H1 (cell line): ENCODE measurements around the gene OR13C5. TPM values are rescaled to one million over a fixed set of nuclear protein-coding genes. Genes with fewer than 3 reads are reported as not detected.

Experiments used
- CTCF ChIA-PET: fragments of 300-600 bp; sonication (Branson Sonifier 250); formaldehyde crosslinking; loops from one replicate; lab custom pipeline; 2021; ENCODE audit not compliant: partially characterized antibody; lab: Charles Lee
- POLR2A ChIA-PET: fragments of 300-600 bp; sonication (Branson Sonifier 250); formaldehyde crosslinking; loops from one replicate; lab custom pipeline; 2021; ENCODE audit warnings: inconsistent platforms; ENCODE audit not compliant: partially characterized antibody; lab: Charles Lee
- DNase-seq, 2 experiments: peaks; one replicate each; pipeline versions ENCODE4 v3.0.0 to v3.0.0-alpha.2; 2010 to 2022; ENCODE audit warnings: low spot score in 2 of 2, low read depth in 1 of 2, mixed read lengths in 1 of 2
- FAIRE-seq: peaks from 2 replicates; lab custom pipeline; 2011; peaks lifted over from hg19 to GRCh38; lab: Jason Lieb, UNC
- H2AFZ ChIP-seq: 2 replicates; pipeline ENCODE4 v1.8.1; 2012; ENCODE audit warnings: low read length, inconsistent platforms
- H2AK5ac ChIP-seq: 2 replicates; pipeline ENCODE4 v1.6.1; 2013; ENCODE audit warnings: low read depth, low read length
- H2BK120ac ChIP-seq: replicated peaks from 2 replicates; pipeline ENCODE3; 2013; ENCODE audit warnings: low read depth, low read length, inconsistent platforms
- H2BK12ac ChIP-seq: 2 replicates; pipeline ENCODE4 v1.6.1; 2013; ENCODE audit warnings: low read depth, low read length
- H2BK15ac ChIP-seq: 2 replicates; pipeline ENCODE4 v1.6.1; 2013; ENCODE audit warnings: low read length
- H2BK20ac ChIP-seq: 2 replicates; pipeline ENCODE4 v1.6.1; 2013; ENCODE audit warnings: low read length
- H2BK5ac ChIP-seq: 2 replicates; pipeline ENCODE4 v1.6.1; 2013; ENCODE audit warnings: low read depth, low read length
- H3K14ac ChIP-seq: 2 replicates; pipeline ENCODE4 v1.6.1; 2013; ENCODE audit warnings: inconsistent platforms; ENCODE audit not compliant: insufficient read length
- H3K18ac ChIP-seq: 2 replicates; pipeline ENCODE4 v1.6.1; 2013; ENCODE audit warnings: low read length; ENCODE audit errors: extremely low read depth
- H3K23ac ChIP-seq: 2 replicates; pipeline ENCODE4 v1.6.1; 2013; ENCODE audit warnings: inconsistent platforms; ENCODE audit not compliant: insufficient read length
- H3K23me2 ChIP-seq: 2 replicates; pipeline ENCODE4 v1.6.1; 2013; ENCODE audit warnings: low read depth, low read length
- H3K27ac ChIP-seq: 2 replicates; pipeline ENCODE4 v1.6.1; 2011; ENCODE audit warnings: low read depth, low read length, inconsistent platforms
- H3K27me3 ChIP-seq, 4 experiments: replicated peaks in 1 of 4; 1 replicate in 1 of 4; 2 replicates in 3 of 4; pipeline versions ENCODE4 v1.6.1 to v1.8.1; 2011 to 2013; ENCODE audit warnings: low read length in 3 of 4, mild to moderate bottlenecking in 3 of 4, inconsistent platforms in 2 of 4, mixed read lengths in 2 of 4, moderate library complexity in 1 of 4; ENCODE audit not compliant: control insufficient read depth in 3 of 4, insufficient read depth in 3 of 4; ENCODE audit errors: extremely low read depth in 1 of 4
- H3K36me3 ChIP-seq, 4 experiments: 2 replicates each; pipeline versions ENCODE4 v1.6.1 to v1.8.1; 2011 to 2013; ENCODE audit warnings: mild to moderate bottlenecking in 4 of 4, low read length in 3 of 4, moderate library complexity in 2 of 4, control low read depth in 1 of 4, inconsistent platforms in 1 of 4; ENCODE audit not compliant: insufficient read depth in 4 of 4, control insufficient read depth in 2 of 4
- H3K4ac ChIP-seq: replicated peaks from 2 replicates; pipeline ENCODE3; 2013; ENCODE audit warnings: low read length, low read depth, mixed read lengths, inconsistent platforms; ENCODE audit not compliant: insufficient read length
- H3K4me1 ChIP-seq, 4 experiments: replicated peaks in 1 of 4; 1 replicate in 1 of 4; 2 replicates in 3 of 4; pipeline versions ENCODE4 v1.6.1 to v1.8.1; 2011 to 2013; ENCODE audit warnings: low read length in 3 of 4, inconsistent platforms in 2 of 4, mixed read lengths in 1 of 4; ENCODE audit not compliant: insufficient read depth in 4 of 4, control insufficient read depth in 3 of 4
- H3K4me2 ChIP-seq, 2 experiments: 2 replicates each; pipeline versions ENCODE4 v1.6.1 to v1.8.1; 2011 to 2013; ENCODE audit warnings: low read depth in 2 of 2, low read length in 2 of 2, control low read depth in 1 of 2, inconsistent platforms in 1 of 2, mild to moderate bottlenecking in 1 of 2; ENCODE audit not compliant: insufficient read depth in 1 of 2
- H3K4me3 ChIP-seq, 4 experiments: fragments of 200-600, 300-600 bp in 1 of 4; sonication (generic), shearing (Covaris generic), sonication (Bioruptor Twin) in 1 of 4; 2 replicates each; pipeline versions ENCODE4 v1.5.1 to v1.8.1; 2011 to 2016; ENCODE audit warnings: low read length in 4 of 4, low read depth in 3 of 4, control low read depth in 2 of 4, inconsistent platforms in 2 of 4, mild to moderate bottlenecking in 2 of 4, mixed read lengths in 1 of 4, moderate library complexity in 1 of 4; ENCODE audit not compliant: insufficient read depth in 2 of 4; ENCODE audit errors: extremely low read depth in 1 of 4
- H3K56ac ChIP-seq: replicated peaks from 2 replicates; pipeline ENCODE3; 2013; ENCODE audit warnings: low read depth, mild to moderate bottlenecking, mixed read lengths, low read length, inconsistent platforms; ENCODE audit not compliant: insufficient read length
- H3K79me1 ChIP-seq: 2 replicates; pipeline ENCODE4 v1.6.1; 2013; ENCODE audit warnings: low read depth, low read length, control low read depth
- H3K79me2 ChIP-seq, 2 experiments: 2 replicates each; pipeline versions ENCODE4 v1.6.1 to v1.8.1; 2012 to 2013; ENCODE audit warnings: low read length in 2 of 2, mild to moderate bottlenecking in 2 of 2, inconsistent platforms in 1 of 2; ENCODE audit not compliant: insufficient read depth in 2 of 2, control insufficient read depth in 1 of 2
- H3K9ac ChIP-seq, 4 experiments: replicated peaks in 1 of 4; 1 replicate in 1 of 4; 2 replicates in 3 of 4; pipeline versions ENCODE4 v1.6.1 to v1.8.1; 2011 to 2013; ENCODE audit warnings: low read depth in 3 of 4, low read length in 3 of 4, control low read depth in 2 of 4, mild to moderate bottlenecking in 2 of 4, moderate library complexity in 2 of 4, inconsistent platforms in 1 of 4; ENCODE audit errors: extremely low read depth in 1 of 4
- H3K9me3 ChIP-seq, 2 experiments: 2 replicates each; pipeline versions ENCODE4 v1.6.1 to v1.8.1; 2012 to 2013; ENCODE audit warnings: mild to moderate bottlenecking in 2 of 2, moderate library complexity in 2 of 2, control low read depth in 1 of 2, inconsistent platforms in 1 of 2, low read depth in 1 of 2, low read length in 1 of 2, mixed read lengths in 1 of 2; ENCODE audit not compliant: insufficient read depth in 2 of 2
- H4K20me1 ChIP-seq, 2 experiments: replicated peaks in 1 of 2; 2 replicates each; pipeline versions ENCODE3 to v1.8.1; 2011 to 2013; ENCODE audit warnings: inconsistent platforms in 2 of 2, low read length in 2 of 2, mild to moderate bottlenecking in 1 of 2; ENCODE audit not compliant: insufficient read depth in 2 of 2, control insufficient read depth in 1 of 2
- H4K5ac ChIP-seq: 2 replicates; pipeline ENCODE4 v1.6.1; 2013; ENCODE audit warnings: low read length, low read depth, mixed read lengths, inconsistent platforms; ENCODE audit not compliant: insufficient read length
- H4K8ac ChIP-seq: 2 replicates; pipeline ENCODE4 v1.8.0; 2013; ENCODE audit warnings: mild to moderate bottlenecking, moderate library complexity, low read length, inconsistent platforms; ENCODE audit not compliant: insufficient read depth; ENCODE audit errors: extremely low read depth
- H4K91ac ChIP-seq: replicated peaks from 2 replicates; pipeline ENCODE3; 2013; ENCODE audit warnings: low read length, mixed read lengths, inconsistent platforms; ENCODE audit not compliant: insufficient read length
- BACH1 ChIP-seq: IDR thresholded peaks from 2 replicates; pipeline ENCODE4 v1.6.1; 2012; ENCODE audit warnings: low read length, improper control_type of control experiment
- CREB1 ChIP-seq: IDR thresholded peaks from 2 replicates; pipeline ENCODE4 v1.6.1; 2012; ENCODE audit warnings: inconsistent platforms
- EZH2 ChIP-seq: fragments of 200-600 bp; sonication (generic); IDR thresholded peaks from 2 replicates; pipeline ENCODE4 v1.7.1; 2012; ENCODE audit warnings: low read depth, mild to moderate bottlenecking, moderate library complexity, low read length, inconsistent platforms; ENCODE audit not compliant: severe bottlenecking
- HDAC2 ChIP-seq, 2 experiments: fragments of 300-600 bp in 1 of 2; sonication (generic) in 1 of 2; IDR thresholded peaks; 2 replicates each; pipeline ENCODE4 v1.6.1; 2011 to 2012; ENCODE audit warnings: low read depth in 2 of 2, low read length in 2 of 2, mild to moderate bottlenecking in 2 of 2, moderate library complexity in 2 of 2, borderline replicate concordance in 1 of 2, inconsistent platforms in 1 of 2
- JUN ChIP-seq: IDR thresholded peaks from 2 replicates; pipeline ENCODE4 v1.6.1; 2011; ENCODE audit warnings: low read depth, mild to moderate bottlenecking, improper control_type of control experiment, low read length
- KDM1A ChIP-seq: fragments of 200-600, 300-600 bp; sonication (generic); IDR thresholded peaks from 2 replicates; pipeline ENCODE4 v1.7.1; 2016; ENCODE audit warnings: mild to moderate bottlenecking, low read length, borderline replicate concordance
- KDM5A ChIP-seq: fragments of 200-600 bp; IDR thresholded peaks from 2 replicates; pipeline ENCODE4 v1.7.1; 2012; ENCODE audit warnings: mild to moderate bottlenecking, low read length, inconsistent platforms, mixed read lengths
- NRF1 ChIP-seq: IDR thresholded peaks from 2 replicates; pipeline ENCODE4 v1.6.1; 2011; ENCODE audit warnings: mild to moderate bottlenecking, low read depth, low read length, improper control_type of control experiment
- RNF2 ChIP-seq: fragments of 200-900, 300-1000 bp; sonication (generic); IDR thresholded peaks from 2 replicates; pipeline ENCODE4 v1.7.1; 2016; ENCODE audit warnings: borderline replicate concordance, low read depth, mild to moderate bottlenecking, antibody characterized with exemption, low read length; ENCODE audit not compliant: poor library complexity, severe bottlenecking; ENCODE audit errors: missing control alignments
- SP2 ChIP-seq: IDR thresholded peaks from 2 replicates; pipeline ENCODE4 v1.6.1; 2012; ENCODE audit warnings: mild to moderate bottlenecking, low read length, inconsistent platforms
- SP4 ChIP-seq: IDR thresholded peaks from 2 replicates; pipeline ENCODE4 v1.6.1; 2012; ENCODE audit warnings: low read length, inconsistent platforms
- WGBS, 2 experiments: shearing (Covaris generic) in 1 of 2; methylation state at CpG; one replicate each; pipeline versions ENCODE4 v1.1.6 to v1.1.7; 2013 to 2015; ENCODE audit warnings: low lambda C conversion rate in 2 of 2, mixed read lengths in 2 of 2, inconsistent platforms in 1 of 2, low coverage in 1 of 2, missing lambda C conversion rate in 1 of 2; ENCODE audit not compliant: insufficient replicate concordance in 2 of 2, insufficient coverage in 1 of 2, insufficient read length in 1 of 2; ENCODE audit errors: extremely low coverage in 1 of 2, missing lambda C conversion rate in 1 of 2; 5-methylcytosine and 5-hydroxymethylcytosine counted together
- polyA plus RNA-seq, 7 experiments: library from polyadenylated mRNA; depleted of rRNA in 3 of 7; stranded (reverse) in 5 of 7; unstranded in 2 of 7; fragments of >200 nt in 5 of 7; fragments of 200-250 nt in 2 of 7; gene quantifications; 1 replicate in 5 of 7; 2 replicates in 1 of 7; 4 replicates in 1 of 7; pipeline versions ENCODE4 v1.2.1 to v1.2.3, GENCODE V29; 2011 to 2013; ENCODE audit warnings: missing spikeins in 2 of 7, mixed read lengths in 2 of 7
- total RNA-seq: library from RNA; stranded (reverse); fragmentation: NEBNext Ultra II Directional; extraction: Animal tissue kit (Norgen Biotek cat#: 25700); gene quantifications from 2 replicates; pipeline ENCODE4 v1.2.1, GENCODE V29; 2021
- TF ChIP-seq, protein P1 (sequence below), 3 experiments: IDR thresholded peaks; 1 replicate in 2 of 3; 2 replicates in 1 of 3; pipeline versions ENCODE4 v1.5.1 to v1.6.1; 2011; ENCODE audit warnings: low read length in 3 of 3, mild to moderate bottlenecking in 3 of 3, inconsistent platforms in 2 of 3, low read depth in 1 of 3, moderate library complexity in 1 of 3; ENCODE audit not compliant: insufficient read depth in 1 of 3; ENCODE audit errors: control extremely low read depth in 1 of 3

Gene OR13C5
- total and polyA plus RNA-seq, 2 of the 8 experiments (the other 6 are each of a cell fraction or from before 2014, with no cell fraction given): not detected

DNA sequence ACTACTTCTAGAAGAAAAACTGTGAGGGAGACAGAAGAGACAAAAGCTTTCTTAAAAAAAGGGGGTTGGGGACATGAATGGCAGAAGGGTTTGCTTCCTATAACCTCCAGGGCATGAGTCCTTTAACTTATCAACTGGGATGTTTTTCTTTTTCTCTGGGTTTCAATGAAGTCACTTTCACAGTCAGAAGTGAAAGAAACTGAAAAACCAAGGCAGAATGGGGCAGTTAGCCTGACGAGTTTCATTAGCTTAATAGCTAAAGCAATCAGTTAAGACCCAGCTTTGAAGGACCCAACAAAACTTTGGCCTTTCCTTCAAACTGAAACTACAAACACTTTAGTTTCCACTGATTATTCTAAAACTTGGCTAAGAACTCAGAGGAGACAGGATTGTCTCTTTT, 34.9 kb downstream of the OR13C5 start:
- DNase-seq: no peak
- no peak overlapping the region for H3K18ac ChIP-seq
- no peak overlapping the region for H2BK20ac ChIP-seq
- no peak overlapping the region for H3K4me3 ChIP-seq
- H4K8ac ChIP-seq: no peak overlapping the region
- no peaks in the 10 kb centered on the region for H3K79me2 ChIP-seq
- no peaks in the 10 kb centered on the region for H3K27me3 ChIP-seq
- no peak overlapping the region for H3K4me2 ChIP-seq
- WGBS, 2 experiments: 67% methylated on average over 1 of the region's 1 CpG; no CpG with 5 or more reads in 1 of the 2 experiments
- no peak overlapping the region for H4K91ac ChIP-seq
- POLR2A ChIA-PET: no interaction called here
- H4K5ac ChIP-seq: no peak overlapping the region
- no peaks in the 10 kb centered on the region for H3K36me3 ChIP-seq
- no peak overlapping the region for H2BK12ac ChIP-seq
- FAIRE-seq: no peak
- H3K9ac ChIP-seq: no peak overlapping the region
- H3K4ac ChIP-seq: no peak overlapping the region
- no peaks in the 10 kb centered on the region for H3K9me3 ChIP-seq
- no peak overlapping the region for H2BK15ac ChIP-seq
- no peak overlapping the region for H3K14ac ChIP-seq
- no peak overlapping the region for H2BK120ac ChIP-seq
- CTCF ChIA-PET: interaction anchor here (1.4 kb wide), 1 partner anchor 69 kb away, joined by 4 read pairs; no protein-coding TSS in a partner anchor
- H2BK5ac ChIP-seq: no peak overlapping the region
- no peak overlapping the region for H3K56ac ChIP-seq
- H3K79me1 ChIP-seq: no peaks in the 10 kb centered on the region
- no peaks in the 10 kb centered on the region for H3K4me1 ChIP-seq
- no peak overlapping the region for H2AK5ac ChIP-seq
- no peak overlapping the region for H3K23ac ChIP-seq
- no peaks in the 10 kb centered on the region for H3K23me2 ChIP-seq
- H2AFZ ChIP-seq: 0 out of 2 replicates have a peak overlapping the region, but pooled peaks have one; percentile 55
- no peak overlapping the region for H3K27ac ChIP-seq
- H4K20me1 ChIP-seq: no peaks in the 10 kb centered on the region
- no peak for TF ChIP-seq RNF2
- TF ChIP-seq, protein P1, sequence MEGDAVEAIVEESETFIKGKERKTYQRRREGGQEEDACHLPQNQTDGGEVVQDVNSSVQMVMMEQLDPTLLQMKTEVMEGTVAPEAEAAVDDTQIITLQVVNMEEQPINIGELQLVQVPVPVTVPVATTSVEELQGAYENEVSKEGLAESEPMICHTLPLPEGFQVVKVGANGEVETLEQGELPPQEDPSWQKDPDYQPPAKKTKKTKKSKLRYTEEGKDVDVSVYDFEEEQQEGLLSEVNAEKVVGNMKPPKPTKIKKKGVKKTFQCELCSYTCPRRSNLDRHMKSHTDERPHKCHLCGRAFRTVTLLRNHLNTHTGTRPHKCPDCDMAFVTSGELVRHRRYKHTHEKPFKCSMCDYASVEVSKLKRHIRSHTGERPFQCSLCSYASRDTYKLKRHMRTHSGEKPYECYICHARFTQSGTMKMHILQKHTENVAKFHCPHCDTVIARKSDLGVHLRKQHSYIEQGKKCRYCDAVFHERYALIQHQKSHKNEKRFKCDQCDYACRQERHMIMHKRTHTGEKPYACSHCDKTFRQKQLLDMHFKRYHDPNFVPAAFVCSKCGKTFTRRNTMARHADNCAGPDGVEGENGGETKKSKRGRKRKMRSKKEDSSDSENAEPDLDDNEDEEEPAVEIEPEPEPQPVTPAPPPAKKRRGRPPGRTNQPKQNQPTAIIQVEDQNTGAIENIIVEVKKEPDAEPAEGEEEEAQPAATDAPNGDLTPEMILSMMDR (IDR thresholded peaks at IDR 0.05; ENCODE audit: control extremely low read depth in 1 of 3, insufficient read depth in 1 of 3, low read depth in 1 of 3, low read length in 3 of 3): no peak
- TF ChIP-seq HDAC2 (IDR thresholded peaks at IDR 0.05; ENCODE audit: borderline replicate concordance in 1 of 2, low read depth in 2 of 2, low read length in 2 of 2): no peak
- TF ChIP-seq CREB1: no peak
- no peak for TF ChIP-seq SP2
- TF ChIP-seq SP4: no peak
- TF ChIP-seq NRF1: no peak
- no peak for TF ChIP-seq JUN
- no peak for TF ChIP-seq KDM5A
- TF ChIP-seq KDM1A: no peak
- no peak for TF ChIP-seq EZH2
- no peak for TF ChIP-seq BACH1
